ENCODE results near the gene ELOVL7.

The ELOVL7 gene

DNA sequence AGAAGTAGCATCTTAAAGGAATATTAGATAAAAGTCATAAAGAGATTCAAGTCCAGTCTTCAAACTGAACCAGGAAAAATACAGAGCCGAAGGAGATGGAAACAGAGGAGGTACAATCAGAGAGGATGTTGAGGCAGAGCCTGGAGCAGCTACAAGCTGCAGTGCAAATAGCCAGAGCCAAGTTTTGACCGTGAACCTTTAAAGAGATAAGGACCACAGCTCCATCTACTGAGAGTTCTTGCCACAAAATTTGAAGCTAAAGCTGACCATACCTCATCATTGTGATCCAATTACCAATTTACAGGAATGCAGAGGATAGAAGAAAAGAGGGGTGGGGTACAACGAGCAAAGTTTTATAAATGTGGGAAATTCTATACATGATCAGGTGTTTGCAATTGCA is 133.7 kb downstream of the ELOVL7 start:
- TF ChIP-seq, protein P1, sequence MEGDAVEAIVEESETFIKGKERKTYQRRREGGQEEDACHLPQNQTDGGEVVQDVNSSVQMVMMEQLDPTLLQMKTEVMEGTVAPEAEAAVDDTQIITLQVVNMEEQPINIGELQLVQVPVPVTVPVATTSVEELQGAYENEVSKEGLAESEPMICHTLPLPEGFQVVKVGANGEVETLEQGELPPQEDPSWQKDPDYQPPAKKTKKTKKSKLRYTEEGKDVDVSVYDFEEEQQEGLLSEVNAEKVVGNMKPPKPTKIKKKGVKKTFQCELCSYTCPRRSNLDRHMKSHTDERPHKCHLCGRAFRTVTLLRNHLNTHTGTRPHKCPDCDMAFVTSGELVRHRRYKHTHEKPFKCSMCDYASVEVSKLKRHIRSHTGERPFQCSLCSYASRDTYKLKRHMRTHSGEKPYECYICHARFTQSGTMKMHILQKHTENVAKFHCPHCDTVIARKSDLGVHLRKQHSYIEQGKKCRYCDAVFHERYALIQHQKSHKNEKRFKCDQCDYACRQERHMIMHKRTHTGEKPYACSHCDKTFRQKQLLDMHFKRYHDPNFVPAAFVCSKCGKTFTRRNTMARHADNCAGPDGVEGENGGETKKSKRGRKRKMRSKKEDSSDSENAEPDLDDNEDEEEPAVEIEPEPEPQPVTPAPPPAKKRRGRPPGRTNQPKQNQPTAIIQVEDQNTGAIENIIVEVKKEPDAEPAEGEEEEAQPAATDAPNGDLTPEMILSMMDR (IDR thresholded peaks at IDR 0.05; ENCODE audit: control insufficient read depth, insufficient read depth, low read depth, low read length, missing control alignments) = no peak

GRCh38 chr5:60705144-60705543 is 138.9 kb downstream of the ELOVL7 start:
- no peak for DNase-seq (ENCODE audit: low read depth)
- TF ChIP-seq, protein P1 (IDR thresholded peaks at IDR 0.05; ENCODE audit: control insufficient read depth, insufficient read depth, low read depth, low read length, missing control alignments) = no peak
- H3K4me3 ChIP-seq (ENCODE audit: control insufficient read depth, low read depth, low read length) = no peak overlapping the region

More for the DNA sequence above, 133.7 kb downstream of the ELOVL7 start:
- DNase-seq (ENCODE audit: low read depth) = no peak
- H3K4me3 ChIP-seq (ENCODE audit: control insufficient read depth, low read depth, low read length) = no peak overlapping the region

DNA sequence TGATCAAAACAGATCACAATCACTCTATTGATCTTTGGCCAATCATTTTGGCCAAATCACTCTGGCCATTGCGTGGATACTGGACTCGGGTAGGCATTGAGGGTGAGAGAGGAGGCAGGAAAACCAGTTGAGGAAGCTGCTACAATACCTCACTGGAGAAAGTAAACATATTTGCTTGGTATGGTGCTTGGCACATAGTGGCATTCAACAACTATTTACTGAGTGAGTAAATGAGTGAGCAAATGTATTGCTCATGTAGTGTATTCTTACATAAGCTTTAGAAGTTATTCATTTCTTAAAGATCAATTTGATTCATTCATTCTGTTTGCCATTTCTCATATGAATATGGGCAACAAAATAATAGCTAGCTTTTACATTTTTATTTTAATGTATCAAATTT is 140.1 kb downstream of the ELOVL7 start:
- no peak overlapping the region for H3K4me3 ChIP-seq (ENCODE audit: control insufficient read depth, low read depth, low read length)

More for the DNA sequence above, 140.1 kb downstream of the ELOVL7 start:
- DNase-seq (ENCODE audit: low read depth) = no peak
- TF ChIP-seq, protein P1 (IDR thresholded peaks at IDR 0.05; ENCODE audit: control insufficient read depth, insufficient read depth, low read depth, low read length, missing control alignments) = no peak
